ENCODE results near the gene FAM53B.

- TF ChIP-seq CTCF (conservative IDR thresholded peaks at IDR 0.05; ENCODE audit: low read length) (peak; percentile 66), EZH2phosphoT487 (IDR thresholded peaks at IDR 0.05; ENCODE audit: borderline replicate concordance, low read depth, low read length) (no peak)
Measured at GRCh38 chr10:124647421-124648130, 96.6 kb downstream of the FAM53B start.
